Muscle layer of colon (tissue), 2 donors: ENCODE data around the gene LRP2.

ENCODE experiments used
- H3K27ac ChIP-seq: one replicate; pipeline ENCODE4 v1.7.0; 2013; ENCODE audit warnings: low read depth, mild to moderate bottlenecking, low read length, moderate library complexity
- H3K27me3 ChIP-seq, 2 donors: one replicate each; pipeline ENCODE4 v1.7.0; 2013; ENCODE audit warnings: low read length in 2 of 2, mild to moderate bottlenecking in 2 of 2; ENCODE audit not compliant: insufficient read depth in 2 of 2, control insufficient read depth in 1 of 2
- H3K36me3 ChIP-seq: one replicate; pipeline ENCODE4 v1.7.0; 2013; ENCODE audit warnings: mild to moderate bottlenecking, low read length; ENCODE audit not compliant: insufficient read depth
- H3K4me1 ChIP-seq: one replicate; pipeline ENCODE4 v1.7.0; 2013; ENCODE audit warnings: mild to moderate bottlenecking, low read length; ENCODE audit not compliant: insufficient read depth
- H3K4me3 ChIP-seq, 2 donors: one replicate each; pipeline ENCODE4 v1.7.0; 2013; ENCODE audit warnings: low read length in 2 of 2, low read depth in 1 of 2, mild to moderate bottlenecking in 1 of 2, moderate library complexity in 1 of 2
- H3K9ac ChIP-seq: one replicate; pipeline ENCODE4 v1.7.0; 2013; ENCODE audit warnings: low read length
- H3K9me3 ChIP-seq: one replicate; pipeline ENCODE4 v1.7.0; 2013; ENCODE audit warnings: mild to moderate bottlenecking, low read length
- donor health status: abdominal sarcoma.
- donor health status: Adenocarcinoma of cecum.

Gene LRP2

GRCh38 chr2:169229590-169229989 lies 132.7 kb downstream of the LRP2 start:
- Histone ChIP-seq H3K27ac (no peak overlapping the region), H3K36me3 (no peaks in the 10 kb centered on the region), H3K27me3 (no peaks in the 10 kb centered on the region), H3K9me3 (no peaks in the 10 kb centered on the region), H3K9ac (no peak overlapping the region), H3K4me3 (no peak overlapping the region), H3K4me1 (no peaks in the 10 kb centered on the region)

GRCh38 chr2:169225906-169226305 lies 136.4 kb downstream of the LRP2 start:
- Histone ChIP-seq H3K4me3 (no peak overlapping the region), H3K36me3 (no peaks in the 10 kb centered on the region), H3K27me3 (no peaks in the 10 kb centered on the region), H3K4me1 (no peaks in the 10 kb centered on the region), H3K9ac (no peak overlapping the region), H3K9me3 (no peaks in the 10 kb centered on the region), H3K27ac (no peak overlapping the region)

GRCh38 chr2:169225233-169225750 lies 137.0 kb downstream of the LRP2 start:
- H3K9ac ChIP-seq: no peak overlapping the region
- H3K4me3 ChIP-seq: no peak overlapping the region

GRCh38 chr2:169222665-169223064 lies 139.7 kb downstream of the LRP2 start:
- H3K27me3 ChIP-seq: no peaks in the 10 kb centered on the region
- H3K9me3 ChIP-seq: no peaks in the 10 kb centered on the region

More at GRCh38 chr2:169225233-169225750, 137.0 kb downstream of the LRP2 start:
- H3K27me3 ChIP-seq: no peaks in the 10 kb centered on the region
- no peaks in the 10 kb centered on the region for H3K9me3 ChIP-seq
- H3K36me3 ChIP-seq: no peaks in the 10 kb centered on the region
- no peak overlapping the region for H3K27ac ChIP-seq
- no peaks in the 10 kb centered on the region for H3K4me1 ChIP-seq

GRCh38 chr2:169221745-169222369 lies 140.5 kb downstream of the LRP2 start:
- Histone ChIP-seq H3K27ac (no peak overlapping the region), H3K4me3 (no peak overlapping the region)

More at GRCh38 chr2:169222665-169223064, 139.7 kb downstream of the LRP2 start:
- no peak overlapping the region for H3K27ac ChIP-seq
- H3K4me1 ChIP-seq: no peaks in the 10 kb centered on the region
- no peaks in the 10 kb centered on the region for H3K36me3 ChIP-seq
- no peak overlapping the region for H3K9ac ChIP-seq
- no peak overlapping the region for H3K4me3 ChIP-seq

GRCh38 chr2:169210917-169211316 lies 151.4 kb downstream of the LRP2 start:
- no peak overlapping the region for H3K27ac ChIP-seq
- no peak overlapping the region for H3K9ac ChIP-seq
- no peak overlapping the region for H3K4me3 ChIP-seq
- no peaks in the 10 kb centered on the region for H3K4me1 ChIP-seq
- no peaks in the 10 kb centered on the region for H3K36me3 ChIP-seq
- H3K9me3 ChIP-seq: no peaks in the 10 kb centered on the region
- no peaks in the 10 kb centered on the region for H3K27me3 ChIP-seq

More at GRCh38 chr2:169221745-169222369, 140.5 kb downstream of the LRP2 start:
- Histone ChIP-seq H3K4me1 (no peaks in the 10 kb centered on the region), H3K9me3 (no peaks in the 10 kb centered on the region), H3K36me3 (no peaks in the 10 kb centered on the region), H3K27me3 (no peaks in the 10 kb centered on the region), H3K9ac (no peak overlapping the region)

GRCh38 chr2:169208026-169208425 lies 154.3 kb downstream of the LRP2 start:
- no peak overlapping the region for H3K4me3 ChIP-seq
- no peaks in the 10 kb centered on the region for H3K27me3 ChIP-seq
- no peaks in the 10 kb centered on the region for H3K36me3 ChIP-seq
- no peak overlapping the region for H3K27ac ChIP-seq
- H3K9me3 ChIP-seq: no peaks in the 10 kb centered on the region
- H3K4me1 ChIP-seq: no peaks in the 10 kb centered on the region
- H3K9ac ChIP-seq: no peak overlapping the region

GRCh38 chr2:169205176-169205575 lies 157.2 kb downstream of the LRP2 start:
- H3K4me1 ChIP-seq: no peaks in the 10 kb centered on the region
- no peak overlapping the region for H3K27ac ChIP-seq
- no peaks in the 10 kb centered on the region for H3K27me3 ChIP-seq
- no peaks in the 10 kb centered on the region for H3K36me3 ChIP-seq
- H3K4me3 ChIP-seq: no peak overlapping the region
- H3K9ac ChIP-seq: no peak overlapping the region
- H3K9me3 ChIP-seq: no peaks in the 10 kb centered on the region

GRCh38 chr2:169203952-169204351 lies 158.4 kb downstream of the LRP2 start:
- Histone ChIP-seq H3K4me1 (no peaks in the 10 kb centered on the region), H3K36me3 (no peaks in the 10 kb centered on the region), H3K27me3 (no peaks in the 10 kb centered on the region), H3K4me3 (no peak overlapping the region), H3K27ac (no peak overlapping the region), H3K9ac (no peak overlapping the region), H3K9me3 (no peaks in the 10 kb centered on the region)

GRCh38 chr2:169200756-169201155 lies 161.6 kb downstream of the LRP2 start:
- Histone ChIP-seq H3K9ac (no peak overlapping the region), H3K4me3 (no peak overlapping the region), H3K4me1 (no peaks in the 10 kb centered on the region), H3K27ac (no peak overlapping the region), H3K9me3 (no peaks in the 10 kb centered on the region), H3K27me3 (no peaks in the 10 kb centered on the region), H3K36me3 (no peaks in the 10 kb centered on the region)

GRCh38 chr2:169193618-169194017 lies 168.7 kb downstream of the LRP2 start:
- no peaks in the 10 kb centered on the region for H3K36me3 ChIP-seq
- H3K27ac ChIP-seq: no peak overlapping the region
- H3K27me3 ChIP-seq: no peaks in the 10 kb centered on the region
- no peak overlapping the region for H3K9ac ChIP-seq
- no peak overlapping the region for H3K4me3 ChIP-seq
- H3K9me3 ChIP-seq: no peaks in the 10 kb centered on the region
- no peaks in the 10 kb centered on the region for H3K4me1 ChIP-seq

GRCh38 chr2:169190197-169190775 lies 172.0 kb downstream of the LRP2 start:
- Histone ChIP-seq H3K9me3 (no peaks in the 10 kb centered on the region), H3K4me1 (no peaks in the 10 kb centered on the region), H3K27ac (no peak overlapping the region), H3K36me3 (no peaks in the 10 kb centered on the region), H3K4me3 (no peak overlapping the region), H3K27me3 (no peaks in the 10 kb centered on the region), H3K9ac (no peak overlapping the region)
